ENCODE data around the gene DNASE2. TPM values are rescaled to one million over a fixed set of nuclear protein-coding genes. Genes with fewer than 3 reads are reported as not detected.

DNASE2 gene
- total RNA-seq, 1 experiment from 2014 or later = 23.8 TPM

- Histone ChIP-seq H2BK12ac (ENCODE audit: insufficient read length, low read depth, low read length) (no peak overlapping the region), H3K4ac (ENCODE audit: low read depth, low read length) (no peak overlapping the region), H2AFZ (ENCODE audit: low read length) (no peak overlapping the region), H2BK15ac (ENCODE audit: low read depth, low read length) (no peak overlapping the region), H3K27ac (ENCODE audit: insufficient read length, low read depth, low read length) (no peak overlapping the region), H4K5ac (ENCODE audit: insufficient read length, low read depth, low read length) (no peak overlapping the region), H3K18ac (ENCODE audit: insufficient read length, low read depth, low read length) (no peak overlapping the region), H3K9me3 (ENCODE audit: control insufficient read depth, low read depth, low read length) (no peaks in the 10 kb centered on the region), H2BK20ac (ENCODE audit: low read depth, low read length, poor library complexity, severe bottlenecking) (no peak overlapping the region), H3K23me2 (ENCODE audit: insufficient read length, low read depth, low read length, poor library complexity, severe bottlenecking) (peaks cover 6% of the 10 kb centered on the region), H2AK5ac (ENCODE audit: insufficient read length, low read length) (no peak overlapping the region), H4K20me1 (ENCODE audit: control insufficient read depth, insufficient read depth, insufficient read length) (no peaks in the 10 kb centered on the region), H3K56ac (ENCODE audit: insufficient read length, low read depth, low read length) (no peak overlapping the region), H3T11ph (ENCODE audit: low read length) (no peak overlapping the region), H3K79me2 (ENCODE audit: insufficient read depth, low read length) (no peaks in the 10 kb centered on the region), H3K27me3 (ENCODE audit: insufficient read depth, low read length) (0 out of 2 replicates have a peak, but pooled peaks cover 1% of the 10 kb centered on the region), H3K4me2 (ENCODE audit: insufficient read depth, insufficient read length, low read length) (no peak overlapping the region), H3K23ac (ENCODE audit: insufficient read length, low read depth, low read length) (no peak overlapping the region), H2BK5ac (ENCODE audit: insufficient read length, low read length) (no peak overlapping the region), H3K79me1 (ENCODE audit: insufficient read depth, low read depth, low read length, poor library complexity, severe bottlenecking) (no peaks in the 10 kb centered on the region), H3K9ac (ENCODE audit: extremely low read depth, insufficient read length, low read length) (no peak overlapping the region), H2BK120ac (ENCODE audit: low read depth, low read length, poor library complexity, severe bottlenecking) (no peak overlapping the region), H4K8ac (replicated peaks; ENCODE audit: insufficient read length, low read depth, low read length) (no peak overlapping the region), H4K91ac (ENCODE audit: insufficient read length, low read depth, low read length) (no peak overlapping the region), H3K14ac (ENCODE audit: insufficient read depth, low read length) (no peak overlapping the region), H3K4me1 (ENCODE audit: insufficient read depth, low read length) (no peaks in the 10 kb centered on the region)
- Mint-ChIP-seq H3K27ac (no peak overlapping the region), H3K27me3 (ENCODE audit: low read depth) (peaks cover 38% of the 10 kb centered on the region), H3K4me1 (peaks cover 13 to 17% of the 10 kb centered on the region in 2 experiments), H3K36me3 (ENCODE audit: insufficient read depth in 1 of 3, low read depth in 3 of 3) (peaks cover 10 to 14% (median 14%) of the 10 kb centered on the region in 3 experiments; a peak in 6 of 7 replicates), H3K9me3 (peaks cover 16% of the 10 kb centered on the region in 2 experiments), H3K4me3 (peak overlapping the region in 1 of 2 experiments; percentile 85; a peak in 2 of 5 replicates)
- DNase-seq = no peak
- TF ChIP-seq CTCF (conservative IDR thresholded peaks at IDR 0.05) = no peak
- no CpG with 5 or more reads among the region's 3 CpGs for WGBS (ENCODE audit: extremely low coverage, insufficient read length, low lambda C conversion rate)
These were observed 1.3 kb upstream of the DNASE2 start for GRCh38 chr19:12882589-12882988.

All from H9 (cell line).